Measurements from ENCODE around the gene NHSL1.

NHSL1 gene

GRCh38 chr6:138386897-138387296, 112.4 kb downstream of the NHSL1 start:
- ChIA-PET POLR2A (no interaction called here), CTCF (no interaction called here)
- TF ChIP-seq CTCF (IDR thresholded peaks at IDR 0.05; ENCODE audit: control extremely low read depth, extremely low read depth, low read depth, missing control alignments), result no peak

GRCh38 chr6:138383776-138384175, 115.5 kb downstream of the NHSL1 start:
- CTCF ChIA-PET, result no interaction called here
- no peak for DNase-seq (ENCODE audit: extremely low spot score)
- TF ChIP-seq CTCF (IDR thresholded peaks at IDR 0.05; ENCODE audit: control extremely low read depth, extremely low read depth, low read depth, missing control alignments), result no peak
- POLR2A ChIA-PET, result no interaction called here

More at GRCh38 chr6:138386897-138387296, 112.4 kb downstream of the NHSL1 start:
- DNase-seq (ENCODE audit: extremely low spot score), result no peak

GRCh38 chr6:138382498-138383265, 116.6 kb downstream of the NHSL1 start:
- TF ChIP-seq CTCF (IDR thresholded peaks at IDR 0.05; ENCODE audit: control extremely low read depth, extremely low read depth, low read depth, missing control alignments), result no peak
- CTCF ChIA-PET, result interaction anchor here (1.1 to 1.4 kb wide), 2 partner anchors 13 to 20 kb away, joined by 3 read pairs; no protein-coding TSS in a partner anchor
- DNase-seq (ENCODE audit: extremely low spot score), result no peak
- POLR2A ChIA-PET, result no interaction called here

- ChIA-PET CTCF (interaction anchor here (1.6 kb wide), 1 partner anchor 24 kb away, joined by 4 read pairs; no protein-coding TSS in a partner anchor), POLR2A (no interaction called here)
- no peak for DNase-seq (ENCODE audit: extremely low spot score)
- no peak for TF ChIP-seq CTCF (IDR thresholded peaks at IDR 0.05; ENCODE audit: control extremely low read depth, extremely low read depth, low read depth, missing control alignments)
Measured at GRCh38 chr6:138378463-138378862, 120.8 kb downstream of the NHSL1 start.

GRCh38 chr6:138377844-138378243, 121.5 kb downstream of the NHSL1 start, which contains the start of gene SMIM28:
SMIM28 (plus strand) TSS chr6:138377905; CDS start chr6:138378073, 168 bp downstream.
- TF ChIP-seq CTCF (IDR thresholded peaks at IDR 0.05; ENCODE audit: control extremely low read depth, extremely low read depth, low read depth, missing control alignments), result no peak
- CTCF ChIA-PET, result interaction anchor here (1.6 kb wide), 1 partner anchor 25 kb away, joined by 4 read pairs; no protein-coding TSS in a partner anchor
- POLR2A ChIA-PET, result interaction anchor here (0.5 kb wide), 1 partner anchor 17 kb away, joined by 5 read pairs; no protein-coding TSS in a partner anchor

GRCh38 chr6:138377042-138377441, 122.3 kb downstream of the NHSL1 start:
- DNase-seq (ENCODE audit: extremely low spot score), result no peak
- CTCF ChIA-PET, result interaction anchor here (0.9 to 1.6 kb wide), 2 partner anchors 26 to 261 kb away, joined by 3 to 4 read pairs; no protein-coding TSS in a partner anchor

More at GRCh38 chr6:138377844-138378243, 121.5 kb downstream of the NHSL1 start, which contains the start of gene SMIM28:
- DNase-seq (ENCODE audit: extremely low spot score), result no peak

More at GRCh38 chr6:138377042-138377441, 122.3 kb downstream of the NHSL1 start:
- no peak for TF ChIP-seq CTCF (IDR thresholded peaks at IDR 0.05; ENCODE audit: control extremely low read depth, extremely low read depth, low read depth, missing control alignments)
- POLR2A ChIA-PET, result no interaction called here
